Measurements from ENCODE around the gene ANKRD23.

GRCh38 chr2:96878796-96879544 is 35.1 kb upstream of the ANKRD23 start:
- TF ChIP-seq EZH2 (IDR thresholded peaks at IDR 0.05; ENCODE audit: insufficient read depth, poor library complexity, severe bottlenecking) (no peak), EZH2phosphoT487 (IDR thresholded peaks at IDR 0.05; ENCODE audit: insufficient read depth, low read depth) (no peak)

Data from GM23248 (cell line).